K562 (cell line): ENCODE measurements around the gene PRSS53. TPM values are rescaled to one million over a fixed set of nuclear protein-coding genes. Genes with fewer than 3 reads are reported as not detected.

ENCODE experiments used
- ARHGAP35 ChIP-seq: fragments of 450-650 bp; IDR thresholded peaks from 2 replicates; pipeline ENCODE4 v1.6.1; 2018; ENCODE audit not compliant: partially characterized antibody
- EP300 ChIP-seq: IDR thresholded peaks from 2 replicates; pipeline ENCODE4 v1.6.1; 2012; ENCODE audit warnings: low read length, improper control_type of control experiment
- HDAC1 ChIP-seq, 2 experiments: fragments of 450-650 bp; IDR thresholded peaks; 2 replicates each; pipeline ENCODE4 v1.6.1; 2016 to 2017; ENCODE audit warnings: inconsistent platforms in 1 of 2, mild to moderate bottlenecking in 1 of 2, moderate library complexity in 1 of 2
- KAT7 ChIP-seq: sonication (generic); formaldehyde crosslinking; IDR thresholded peaks from 2 replicates; pipeline ENCODE4 v1.8.0; 2022; ENCODE audit warnings: missing genetic modification reagents, mild to moderate bottlenecking, borderline replicate concordance
- STAG1 ChIP-seq: sonication (generic); formaldehyde crosslinking; IDR thresholded peaks from 2 replicates; pipeline ENCODE4 v1.5.0; 2020; ENCODE audit warnings: missing genetic modification reagents, borderline replicate concordance
- THAP12 ChIP-seq: fragments of 250-450 bp; sonication (Bioruptor Pico); IDR thresholded peaks from 2 replicates; pipeline ENCODE4 v1.9.0; 2021; ENCODE audit warnings: mild to moderate bottlenecking, inconsistent platforms
- ZFX ChIP-seq: sonication (generic); formaldehyde crosslinking; IDR thresholded peaks from 2 replicates; pipeline ENCODE4 v1.8.0; 2022; ENCODE audit warnings: mild to moderate bottlenecking, missing genetic modification reagents, moderate library complexity
- polyA plus RNA-seq, 8 experiments: library from polyadenylated mRNA; depleted of rRNA in 4 of 8; stranded (reverse) in 5 of 8; unstranded in 3 of 8; fragments of >200 nt; fragmentation: Nextera tagmentation in 2 of 8; fragmentation: Illumina TruSeq in 1 of 8; extraction: Ambion mirVana in 2 of 8; extraction: Trizol in 1 of 8; gene quantifications; 2 replicates each; pipeline versions ENCODE4 v1.2.1 to v1.2.3, GENCODE V29; 2011 to 2014; ENCODE audit warnings: inconsistent platforms in 1 of 8, missing spikeins in 1 of 8
- total RNA-seq, 7 experiments: library from RNA; depleted of rRNA in 6 of 7; stranded (reverse); fragments of >200 nt in 6 of 7; fragmentation: Illumina TruSeq in 2 of 7; extraction: Trizol in 2 of 7; gene quantifications; 2 replicates each; pipeline versions ENCODE4 v1.2.1 to v1.2.3, GENCODE V29; 2011 to 2021; ENCODE audit warnings: low replicate concordance in 1 of 7
- TF ChIP-seq, protein P1 (sequence below): sonication (generic); formaldehyde crosslinking; IDR thresholded peaks from 2 replicates; pipeline ENCODE4 v1.8.1; 2023; ENCODE audit warnings: missing genetic modification reagents, mild to moderate bottlenecking, borderline replicate concordance
- TF ChIP-seq, protein P2 (sequence below): fragments of 200-800 bp; sonication (Bioruptor generic); IDR thresholded peaks from 2 replicates; pipeline ENCODE4 v1.6.1; 2017; ENCODE audit warnings: missing genetic modification characterization, missing compliant biosample characterization

Gene PRSS53
- total and polyA plus RNA-seq, 9 of the 15 experiments (the other 6 are each of a cell fraction or from before 2014, with no cell fraction given): 0.40 to 1.9 (median 0.78) TPM; not detected in 2

DNA sequence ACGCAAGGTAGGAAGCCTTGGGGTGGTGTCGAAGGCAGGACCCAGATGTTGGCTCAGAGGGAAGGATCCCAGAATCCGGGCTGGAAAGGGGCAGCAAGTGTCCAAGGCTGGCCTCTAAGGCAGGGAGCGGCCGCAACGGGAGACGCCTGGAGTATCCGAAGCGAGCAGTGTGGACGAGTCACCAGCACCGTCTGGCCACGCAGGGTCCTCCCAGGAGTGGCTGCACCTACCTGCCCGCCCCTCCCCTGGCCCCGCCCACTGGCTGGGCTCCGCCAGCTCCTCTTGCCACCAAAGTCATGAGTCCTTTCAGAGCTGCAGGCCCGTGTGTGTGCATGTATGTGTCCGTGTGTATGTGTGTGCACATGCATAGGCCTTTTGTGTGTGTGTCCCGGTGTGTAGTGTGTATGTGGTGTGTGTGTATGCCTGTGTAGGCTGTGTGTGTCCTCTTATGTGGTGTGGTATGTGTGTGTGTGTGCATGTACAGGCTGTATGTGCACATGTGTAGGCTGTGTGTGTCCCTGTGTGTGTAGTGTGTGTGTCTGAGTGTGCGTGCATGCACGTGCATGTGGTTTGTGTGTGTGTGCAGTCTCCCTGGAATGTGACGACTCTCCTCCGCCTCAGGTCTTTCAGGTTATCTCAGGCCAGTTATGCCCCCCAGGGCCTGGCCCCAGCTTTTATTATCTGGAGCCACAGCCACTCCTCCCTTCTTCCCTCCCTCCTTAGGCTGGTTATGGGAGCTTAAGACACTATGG, 47.0 kb upstream of the PRSS53 start, which contains the start of gene PRSS8 (continued):
- TF ChIP-seq, protein P1, sequence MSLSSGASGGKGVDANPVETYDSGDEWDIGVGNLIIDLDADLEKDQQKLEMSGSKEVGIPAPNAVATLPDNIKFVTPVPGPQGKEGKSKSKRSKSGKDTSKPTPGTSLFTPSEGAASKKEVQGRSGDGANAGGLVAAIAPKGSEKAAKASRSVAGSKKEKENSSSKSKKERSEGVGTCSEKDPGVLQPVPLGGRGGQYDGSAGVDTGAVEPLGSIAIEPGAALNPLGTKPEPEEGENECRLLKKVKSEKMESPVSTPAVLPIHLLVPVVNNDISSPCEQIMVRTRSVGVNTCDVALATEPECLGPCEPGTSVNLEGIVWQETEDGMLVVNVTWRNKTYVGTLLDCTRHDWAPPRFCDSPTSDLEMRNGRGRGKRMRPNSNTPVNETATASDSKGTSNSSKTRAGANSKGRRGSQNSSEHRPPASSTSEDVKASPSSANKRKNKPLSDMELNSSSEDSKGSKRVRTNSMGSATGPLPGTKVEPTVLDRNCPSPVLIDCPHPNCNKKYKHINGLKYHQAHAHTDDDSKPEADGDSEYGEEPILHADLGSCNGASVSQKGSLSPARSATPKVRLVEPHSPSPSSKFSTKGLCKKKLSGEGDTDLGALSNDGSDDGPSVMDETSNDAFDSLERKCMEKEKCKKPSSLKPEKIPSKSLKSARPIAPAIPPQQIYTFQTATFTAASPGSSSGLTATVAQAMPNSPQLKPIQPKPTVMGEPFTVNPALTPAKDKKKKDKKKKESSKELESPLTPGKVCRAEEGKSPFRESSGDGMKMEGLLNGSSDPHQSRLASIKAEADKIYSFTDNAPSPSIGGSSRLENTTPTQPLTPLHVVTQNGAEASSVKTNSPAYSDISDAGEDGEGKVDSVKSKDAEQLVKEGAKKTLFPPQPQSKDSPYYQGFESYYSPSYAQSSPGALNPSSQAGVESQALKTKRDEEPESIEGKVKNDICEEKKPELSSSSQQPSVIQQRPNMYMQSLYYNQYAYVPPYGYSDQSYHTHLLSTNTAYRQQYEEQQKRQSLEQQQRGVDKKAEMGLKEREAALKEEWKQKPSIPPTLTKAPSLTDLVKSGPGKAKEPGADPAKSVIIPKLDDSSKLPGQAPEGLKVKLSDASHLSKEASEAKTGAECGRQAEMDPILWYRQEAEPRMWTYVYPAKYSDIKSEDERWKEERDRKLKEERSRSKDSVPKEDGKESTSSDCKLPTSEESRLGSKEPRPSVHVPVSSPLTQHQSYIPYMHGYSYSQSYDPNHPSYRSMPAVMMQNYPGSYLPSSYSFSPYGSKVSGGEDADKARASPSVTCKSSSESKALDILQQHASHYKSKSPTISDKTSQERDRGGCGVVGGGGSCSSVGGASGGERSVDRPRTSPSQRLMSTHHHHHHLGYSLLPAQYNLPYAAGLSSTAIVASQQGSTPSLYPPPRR (CRISPR knock-in tag): peak; percentile 69; the same call in 1 of the 2 replicates
- TF ChIP-seq EP300: no peak
- no peak for TF ChIP-seq STAG1 (CRISPR knock-in tag)
- peak; percentile 74 for TF ChIP-seq ARHGAP35
- TF ChIP-seq THAP12 (CRISPR knock-in tag): no peak
- peak in 1 of 2 experiments; percentile 74; a peak in 2 of 4 replicates for TF ChIP-seq HDAC1 (IDR thresholded peaks at IDR 0.05)
- no peak for TF ChIP-seq KAT7 (CRISPR knock-in tag)
- TF ChIP-seq ZFX (CRISPR knock-in tag): peak; percentile 40
- TF ChIP-seq, protein P2, sequence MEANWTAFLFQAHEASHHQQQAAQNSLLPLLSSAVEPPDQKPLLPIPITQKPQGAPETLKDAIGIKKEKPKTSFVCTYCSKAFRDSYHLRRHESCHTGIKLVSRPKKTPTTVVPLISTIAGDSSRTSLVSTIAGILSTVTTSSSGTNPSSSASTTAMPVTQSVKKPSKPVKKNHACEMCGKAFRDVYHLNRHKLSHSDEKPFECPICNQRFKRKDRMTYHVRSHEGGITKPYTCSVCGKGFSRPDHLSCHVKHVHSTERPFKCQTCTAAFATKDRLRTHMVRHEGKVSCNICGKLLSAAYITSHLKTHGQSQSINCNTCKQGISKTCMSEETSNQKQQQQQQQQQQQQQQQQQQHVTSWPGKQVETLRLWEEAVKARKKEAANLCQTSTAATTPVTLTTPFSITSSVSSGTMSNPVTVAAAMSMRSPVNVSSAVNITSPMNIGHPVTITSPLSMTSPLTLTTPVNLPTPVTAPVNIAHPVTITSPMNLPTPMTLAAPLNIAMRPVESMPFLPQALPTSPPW (CRISPR knock-in tag): 0 out of 2 replicates have a peak, but pooled peaks have one; percentile 25
